Hindlimb muscle (tissue), 1 donor: Measurements from ENCODE around the gene KCNQ5. TPM values are rescaled to one million over a fixed set of nuclear protein-coding genes. Genes with fewer than 3 reads are reported as not detected.

ENCODE experiments used
- DNase-seq: peaks from one replicate; pipeline ENCODE4 v3.0.0-alpha.2; 2013
- polyA plus RNA-seq: library from polyadenylated mRNA; unstranded; fragments of 120-200 nt; gene quantifications from one replicate; pipeline ENCODE4 v1.2.1, GENCODE V29; 2013; ENCODE audit not compliant: insufficient read length

KCNQ5 gene
- polyA plus RNA-seq, 1 donor, result 0.76 TPM

DNA sequence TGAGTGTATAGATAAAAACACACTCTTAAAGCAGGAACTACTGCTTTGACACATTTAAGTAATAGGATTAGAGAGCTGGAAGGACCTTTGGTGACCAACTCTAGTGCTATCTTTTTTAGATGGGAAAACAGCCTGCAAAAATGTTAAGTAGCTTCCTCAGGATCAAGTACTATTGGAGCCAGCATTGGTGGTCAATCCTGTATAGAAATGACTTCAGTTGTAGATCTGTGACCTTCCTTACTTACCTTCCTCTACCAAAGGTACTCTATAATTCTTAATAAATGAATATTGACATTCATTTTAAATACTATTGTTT lies 18.7 kb downstream of the KCNQ5 start:
- DNase-seq, result no peak

DNA sequence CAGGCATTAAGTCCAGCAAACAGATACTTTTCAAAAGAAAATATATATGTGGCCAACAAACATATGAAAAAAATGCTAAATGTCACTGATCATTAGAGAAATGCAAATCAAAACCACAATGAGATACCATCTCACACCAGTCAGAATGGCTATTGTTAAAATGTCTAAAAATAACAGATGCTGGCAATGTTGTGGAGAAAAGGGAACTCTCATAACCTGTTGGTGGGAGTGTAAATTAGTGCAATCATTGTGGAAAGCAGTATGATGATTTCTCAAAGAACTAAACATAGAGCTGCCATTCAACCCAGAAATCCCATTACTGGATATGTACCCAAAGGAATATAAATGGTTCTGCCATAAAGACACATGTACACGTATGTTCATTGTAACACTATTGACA lies 20.6 kb downstream of the KCNQ5 start:
- no peak for DNase-seq

DNA sequence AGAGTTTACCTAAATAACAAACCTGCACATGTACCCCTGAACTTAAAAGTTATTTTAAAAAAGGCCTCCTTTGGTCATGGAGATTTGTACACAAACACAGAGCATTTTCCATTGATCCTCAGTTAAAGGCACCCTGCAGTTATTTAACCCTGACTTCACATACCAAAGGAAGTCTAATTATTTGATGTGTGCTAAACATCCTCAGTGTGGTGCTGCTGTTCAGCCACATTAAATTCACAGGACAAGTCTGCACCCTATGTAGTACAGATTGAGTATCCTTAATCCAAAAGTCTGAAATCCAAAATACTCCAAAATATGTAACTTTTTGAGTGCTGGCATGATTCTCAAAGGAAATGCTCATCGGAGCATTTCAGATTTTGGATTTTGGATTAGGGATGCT lies 21.4 kb downstream of the KCNQ5 start:
- no peak for DNase-seq

DNA sequence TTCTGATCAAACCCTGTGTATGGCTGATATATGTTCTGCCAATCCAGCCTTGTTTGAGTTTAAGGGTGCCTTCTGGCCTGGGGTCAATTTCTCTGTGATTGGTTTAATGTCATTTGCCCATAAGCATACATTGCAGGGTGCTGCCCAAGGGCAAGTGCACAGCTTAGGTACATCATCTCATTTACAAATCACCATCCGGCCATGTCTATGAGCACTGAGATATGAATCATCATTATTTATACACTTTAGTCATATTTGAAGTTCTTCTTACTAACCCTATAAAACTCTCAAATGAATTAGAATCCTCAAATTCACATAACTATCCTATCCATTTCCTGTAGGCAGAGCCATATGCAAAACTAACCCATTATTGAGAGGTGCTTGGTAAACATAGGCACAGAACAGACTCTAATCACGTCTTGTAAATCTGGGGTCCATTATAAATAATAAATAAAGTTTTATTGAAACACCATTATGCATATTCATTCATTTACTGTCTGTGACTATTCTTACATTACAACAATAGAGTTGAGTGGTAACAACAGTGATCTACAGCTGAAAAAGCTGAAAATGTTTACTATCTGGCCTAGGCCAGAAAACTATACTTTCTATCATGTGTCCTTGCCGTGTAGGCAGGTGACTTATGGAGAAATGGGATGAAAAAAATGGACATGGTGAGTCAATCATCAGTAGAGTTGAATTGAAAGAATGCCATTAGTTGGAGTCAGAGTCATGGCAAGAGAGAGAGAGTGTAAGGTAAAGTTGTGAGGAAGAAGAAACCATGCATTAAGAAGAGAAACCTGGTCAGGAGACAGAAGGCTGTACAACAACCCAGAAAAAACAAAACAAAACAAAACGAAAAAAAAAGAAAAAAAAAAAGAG lies 25.0 kb downstream of the KCNQ5 start:
- DNase-seq, result no peak

DNA sequence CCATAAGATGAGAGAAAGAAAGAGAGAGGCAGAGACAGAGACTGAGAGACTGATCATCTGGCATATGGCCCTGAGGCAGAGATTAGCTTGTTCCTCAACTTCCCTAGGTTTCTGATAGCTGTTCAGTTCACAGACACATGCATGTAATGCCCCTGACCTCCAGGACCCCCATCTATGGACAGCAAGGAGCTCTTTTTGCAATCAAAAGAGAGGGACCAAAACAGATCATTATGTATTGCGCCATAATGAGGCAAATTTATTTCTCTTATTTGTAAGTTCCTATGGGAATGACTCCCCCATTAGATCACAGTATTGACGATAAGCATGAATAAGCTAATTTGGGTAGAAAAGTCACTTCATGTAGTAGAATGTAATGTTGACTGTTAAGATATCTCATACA lies 25.6 kb downstream of the KCNQ5 start:
- no peak for DNase-seq

DNA sequence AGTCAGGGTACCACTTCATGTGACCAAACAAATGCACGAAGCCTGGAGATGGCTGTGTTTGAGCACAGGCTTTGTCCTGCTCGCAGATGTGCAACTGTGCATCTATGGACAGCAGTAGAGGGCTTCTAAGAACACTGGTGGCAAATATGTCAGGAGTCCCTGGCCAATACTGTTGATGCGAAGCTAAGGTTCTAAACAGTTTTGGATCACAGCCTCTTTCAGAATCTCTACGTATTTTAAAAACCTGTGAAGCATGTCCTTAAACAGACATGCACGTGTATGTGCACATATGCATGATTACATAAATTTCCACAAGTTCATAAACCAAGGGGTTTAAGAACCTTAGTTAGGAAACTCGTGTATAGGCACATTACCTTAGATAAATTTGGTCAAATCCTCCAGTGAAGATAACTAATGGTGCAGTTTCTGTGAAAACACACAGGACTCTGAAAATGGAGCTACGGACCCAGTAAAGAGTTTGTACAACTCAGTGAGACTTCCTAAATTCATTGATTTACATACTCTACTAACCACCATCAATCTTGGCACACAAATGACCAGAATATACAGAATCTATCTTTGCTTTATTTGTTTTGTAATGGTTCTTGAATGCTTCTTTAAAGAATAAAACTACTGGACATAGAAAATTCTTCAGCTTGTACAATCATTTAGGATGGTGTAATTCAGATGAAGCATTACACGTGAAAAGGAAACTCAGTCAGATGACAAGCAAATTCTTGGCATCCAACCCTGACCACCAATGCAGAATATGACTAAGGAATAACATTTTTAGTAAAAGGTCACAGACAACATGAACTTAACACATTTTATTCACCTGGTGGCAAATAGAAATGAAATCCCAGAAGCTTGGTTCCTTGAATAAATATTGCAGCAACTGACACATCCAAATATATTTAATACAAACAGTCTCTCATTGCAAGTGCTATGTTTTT lies 27.4 kb downstream of the KCNQ5 start:
- DNase-seq, result no peak

DNA sequence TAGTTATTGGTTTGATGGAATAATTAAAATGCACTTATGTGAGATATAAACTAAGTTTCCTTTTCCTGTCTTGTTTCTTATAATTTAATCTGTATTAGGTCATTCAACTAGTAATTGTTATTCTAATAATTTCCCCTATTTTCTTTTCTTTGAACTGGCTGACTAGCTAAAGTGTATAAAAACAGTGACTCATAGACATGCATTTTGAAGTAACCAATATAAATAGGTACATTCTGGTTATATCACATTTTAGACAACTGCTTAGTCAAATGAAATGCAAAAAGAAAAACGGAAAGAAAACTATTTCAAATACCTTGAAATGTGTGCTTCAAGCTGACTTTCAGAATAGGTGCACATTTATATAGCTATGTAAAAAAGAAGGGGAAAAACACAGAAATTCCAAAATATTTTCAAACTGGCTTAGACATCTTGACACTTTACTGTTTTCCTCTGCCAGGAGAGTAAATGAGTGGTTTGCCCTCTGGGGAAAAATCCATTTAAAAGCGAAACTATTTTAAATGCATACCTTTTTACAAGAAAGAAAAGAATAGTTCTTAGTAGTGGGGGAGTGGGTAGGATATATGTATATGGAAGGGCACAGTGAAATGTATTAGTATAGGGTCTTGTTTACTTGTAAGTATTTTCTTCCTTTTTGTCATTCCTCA lies 28.3 kb downstream of the KCNQ5 start:
- no peak for DNase-seq

DNA sequence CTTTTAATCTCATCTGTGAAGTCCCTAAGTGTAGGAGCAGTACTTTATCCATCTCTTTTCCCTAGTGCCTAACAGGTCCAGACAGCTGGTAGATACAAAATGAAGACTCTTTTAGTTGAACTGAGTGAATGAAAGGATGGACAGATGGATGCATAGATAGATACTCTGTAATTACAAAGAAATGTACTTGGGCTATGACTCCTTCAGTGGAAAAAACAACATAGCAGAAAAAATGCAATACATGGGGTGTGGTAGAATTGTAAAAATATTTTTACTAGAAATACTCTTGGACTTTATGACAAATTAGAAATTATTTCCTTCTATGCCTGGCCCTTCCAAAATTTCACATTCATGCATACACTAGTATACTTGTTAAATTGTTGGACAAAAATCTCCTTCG lies 29.3 kb downstream of the KCNQ5 start:
- peak; percentile 3 for DNase-seq

DNA sequence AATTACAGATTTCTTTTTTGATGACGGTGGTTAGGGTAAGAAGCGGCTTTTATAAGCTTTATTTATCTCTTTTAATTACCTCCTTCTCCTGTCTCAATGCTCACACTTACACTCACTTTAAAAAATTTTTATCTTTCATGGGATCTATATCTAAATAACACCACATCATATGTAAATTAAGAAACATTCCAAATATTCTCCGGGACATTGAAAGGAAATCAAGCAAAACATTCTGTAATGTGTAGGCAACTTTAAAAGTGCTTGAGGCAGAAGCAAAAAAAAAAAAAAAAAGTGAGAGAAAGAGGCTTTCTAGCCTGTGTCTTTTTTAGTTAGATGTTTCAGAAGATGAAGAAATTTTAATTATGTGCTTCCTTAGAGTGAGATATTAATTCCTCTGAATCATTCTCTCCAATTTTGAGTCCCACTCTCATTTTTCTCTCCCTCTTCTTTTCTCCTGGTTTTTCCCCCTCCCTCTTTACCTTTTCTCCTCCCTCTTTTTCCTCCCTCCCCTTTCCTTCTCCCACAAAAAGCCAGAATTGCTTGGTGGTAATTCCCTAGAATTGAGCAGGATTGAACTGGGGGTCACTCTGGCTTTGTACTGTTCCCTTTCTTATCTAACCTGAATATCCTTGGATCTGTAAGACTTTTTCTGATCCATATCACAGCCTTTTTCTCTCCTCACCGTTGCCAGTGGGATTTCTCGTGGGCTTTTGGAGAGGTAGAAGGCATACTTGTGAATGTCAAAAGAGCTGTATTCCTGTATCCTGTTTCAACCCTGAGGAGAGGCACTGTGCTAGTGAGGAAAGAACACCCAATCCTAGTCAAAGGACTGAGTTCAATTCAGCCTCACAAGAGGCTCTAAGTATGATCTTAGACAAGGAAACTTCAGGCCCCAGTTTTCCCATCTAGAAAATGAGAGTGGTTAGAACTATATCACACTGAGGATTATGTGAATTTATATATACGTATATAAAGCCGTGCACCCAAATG lies 30.4 kb downstream of the KCNQ5 start:
- DNase-seq, result no peak

DNA sequence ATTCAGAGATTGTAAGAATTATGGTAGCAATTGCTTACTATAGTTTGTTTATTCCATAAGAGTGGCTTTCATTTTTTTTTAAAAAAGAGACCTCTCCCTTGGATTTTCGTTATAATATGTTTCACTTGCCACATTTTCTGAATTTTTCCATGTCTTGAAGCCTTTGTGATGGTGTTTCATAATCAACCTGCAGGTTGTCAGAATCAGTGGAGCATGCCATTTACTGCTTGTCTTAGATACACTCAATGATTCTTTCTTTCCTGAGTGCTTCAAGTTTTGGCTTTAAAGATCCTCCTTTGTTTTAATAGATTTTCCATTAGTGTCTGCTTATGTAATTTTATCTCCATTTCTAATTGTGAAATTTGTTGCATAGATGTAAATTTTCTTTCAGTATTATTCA lies 31.2 kb downstream of the KCNQ5 start:
- no peak for DNase-seq

DNA sequence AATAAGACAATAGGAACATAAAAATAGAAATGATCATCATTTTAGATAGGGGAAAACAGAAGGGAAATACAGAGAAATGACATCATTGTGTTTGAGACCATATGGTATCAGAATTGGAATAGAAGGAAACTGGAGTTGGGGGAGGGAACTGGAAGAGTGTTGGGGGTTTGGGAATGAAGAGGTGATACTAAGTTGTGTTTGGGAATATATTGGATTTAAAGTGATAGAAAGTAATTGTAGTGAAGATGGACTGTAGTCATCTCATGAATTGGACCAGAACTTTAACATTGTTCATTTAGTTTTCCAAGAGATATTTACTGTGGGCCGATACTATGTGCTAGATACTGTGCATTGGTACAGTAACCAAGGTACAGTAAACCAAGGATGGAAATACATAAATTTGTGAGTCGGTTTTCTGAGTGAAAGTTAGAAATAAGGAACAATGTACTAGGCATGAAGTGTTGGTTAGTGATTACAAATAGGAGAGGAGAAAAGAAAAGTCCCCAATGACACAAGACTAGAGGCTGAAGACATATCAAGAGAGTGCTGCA lies 32.3 kb downstream of the KCNQ5 start:
- DNase-seq, result no peak

DNA sequence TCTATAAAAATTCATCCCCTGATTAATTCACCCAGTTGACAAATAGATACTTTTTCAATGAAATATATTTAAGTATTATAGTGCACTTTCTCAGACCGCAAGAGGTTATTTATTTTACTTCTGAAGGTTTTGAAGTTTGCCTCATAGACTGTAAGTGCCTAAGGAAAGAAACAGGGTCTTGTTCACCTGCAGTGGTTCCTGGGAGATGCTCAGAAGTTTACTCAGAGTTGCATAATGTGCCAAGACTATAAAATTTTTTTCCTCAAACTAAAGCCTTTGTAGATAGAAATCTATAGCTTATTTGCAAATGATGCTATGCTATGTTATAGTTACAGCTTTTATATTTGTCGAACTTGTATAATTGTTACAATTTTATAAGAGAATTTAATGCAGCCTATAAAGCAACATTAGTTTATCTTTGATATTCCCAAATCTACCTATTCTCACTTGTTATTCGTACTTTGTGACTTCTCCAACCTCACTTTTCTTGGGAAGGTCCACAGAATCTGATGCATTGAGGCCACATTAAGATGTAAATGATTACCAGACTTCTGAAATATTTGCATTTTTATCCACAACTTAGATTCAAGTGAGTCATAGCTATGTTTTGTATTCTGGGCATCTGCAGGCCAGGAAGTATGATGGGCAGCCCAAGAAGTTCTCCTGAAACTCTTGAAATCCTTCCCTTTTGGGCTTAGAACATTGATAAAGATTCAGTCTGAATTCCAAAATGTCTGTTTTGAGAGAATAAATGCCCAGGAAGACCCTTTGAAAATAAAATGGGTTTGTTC lies 35.7 kb downstream of the KCNQ5 start:
- DNase-seq, result no peak

DNA sequence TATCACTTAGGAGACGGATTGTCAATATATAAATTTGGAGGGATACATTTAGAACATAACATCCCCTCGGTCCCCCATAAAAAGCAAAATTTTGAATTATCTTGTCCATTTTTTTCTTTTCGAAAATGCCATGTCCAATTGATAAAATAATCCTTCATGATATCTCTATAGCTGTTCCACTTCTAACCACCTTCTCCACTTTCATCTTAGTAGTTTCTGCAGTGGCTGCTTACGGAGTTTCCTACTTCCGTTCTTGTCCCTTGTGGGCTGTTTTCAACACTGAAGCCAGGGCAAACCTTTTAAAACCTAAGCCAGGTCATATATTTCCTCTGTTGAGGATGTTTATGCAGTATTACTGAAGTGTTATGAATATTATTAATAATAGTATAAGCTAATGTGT lies 37.9 kb downstream of the KCNQ5 start:
- DNase-seq, result no peak

DNA sequence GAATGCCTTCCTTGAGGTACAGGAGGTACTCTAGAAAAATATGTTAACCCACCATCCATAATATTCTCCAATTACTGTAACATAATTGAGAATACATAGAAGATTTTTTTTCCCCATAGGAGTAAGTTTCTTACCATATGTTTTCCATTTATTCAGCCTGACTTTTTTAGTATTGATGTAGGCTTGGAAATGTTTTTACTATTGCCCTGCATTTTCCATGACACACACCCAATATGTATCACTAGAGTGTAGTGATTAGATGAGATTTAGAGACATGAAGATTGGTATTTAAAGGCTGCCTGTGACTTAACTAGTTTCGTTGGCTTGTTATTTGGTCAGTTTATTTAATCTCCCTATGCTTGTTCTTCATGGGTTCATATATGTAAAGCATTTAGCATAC lies 39.5 kb downstream of the KCNQ5 start:
- no peak for DNase-seq

DNA sequence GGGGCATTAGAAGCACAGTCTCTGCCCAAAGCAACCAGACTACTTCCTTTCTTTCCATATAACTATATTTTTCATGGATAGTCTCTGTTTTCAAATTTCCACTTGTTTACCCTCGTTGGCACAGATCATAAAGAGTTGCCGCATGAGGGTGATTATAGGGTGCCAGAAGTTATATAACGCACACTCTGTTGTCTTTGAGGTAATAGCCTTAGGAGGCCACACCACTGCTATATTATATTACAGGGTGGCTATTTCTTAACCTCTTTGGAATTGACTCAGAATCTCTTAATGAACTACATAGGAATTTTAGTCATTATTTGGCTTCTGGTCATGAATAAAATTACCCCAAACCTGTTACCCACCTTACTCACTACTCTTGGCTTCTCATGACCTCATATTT lies 43.7 kb downstream of the KCNQ5 start:
- no peak for DNase-seq

DNA sequence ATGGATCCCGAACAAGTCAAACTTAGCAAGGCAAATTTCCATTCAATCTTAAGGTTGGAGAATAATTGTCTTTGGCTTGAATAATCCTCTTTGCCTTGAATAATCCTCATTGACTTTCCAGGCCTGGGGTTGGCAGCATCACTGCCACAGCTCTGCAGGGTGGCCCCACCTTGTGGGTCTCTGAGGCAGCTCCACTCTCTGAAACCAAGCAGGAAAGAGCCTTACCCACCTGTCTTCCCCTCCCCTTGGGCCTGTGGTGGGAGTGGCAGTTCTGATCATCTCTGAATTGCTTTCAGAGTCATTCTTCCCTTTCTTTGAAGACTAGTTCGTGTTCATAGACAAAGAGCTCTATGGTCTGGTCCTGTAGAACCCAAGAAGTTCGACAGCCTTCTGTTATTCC lies 47.5 kb downstream of the KCNQ5 start:
- DNase-seq, result no peak

DNA sequence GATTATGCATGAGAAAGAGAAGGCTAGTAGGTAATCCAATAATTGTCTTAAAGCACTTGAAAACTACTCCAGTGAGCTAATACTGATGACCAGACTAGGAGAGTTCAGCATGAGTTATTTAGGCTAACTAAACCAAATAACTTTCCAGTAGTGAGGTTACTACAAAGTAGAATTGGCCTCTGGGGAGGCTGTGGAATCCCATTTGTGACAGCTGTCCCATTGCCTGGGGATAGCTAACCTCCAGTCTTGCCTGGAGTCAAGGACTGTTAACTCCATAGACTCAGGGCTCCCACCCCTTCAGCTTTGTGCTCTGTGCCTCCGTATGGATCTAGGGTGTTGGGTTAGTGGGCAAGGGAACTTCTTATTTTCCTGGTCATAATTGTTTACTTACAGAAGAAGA lies 51.0 kb downstream of the KCNQ5 start:
- DNase-seq, result no peak

DNA sequence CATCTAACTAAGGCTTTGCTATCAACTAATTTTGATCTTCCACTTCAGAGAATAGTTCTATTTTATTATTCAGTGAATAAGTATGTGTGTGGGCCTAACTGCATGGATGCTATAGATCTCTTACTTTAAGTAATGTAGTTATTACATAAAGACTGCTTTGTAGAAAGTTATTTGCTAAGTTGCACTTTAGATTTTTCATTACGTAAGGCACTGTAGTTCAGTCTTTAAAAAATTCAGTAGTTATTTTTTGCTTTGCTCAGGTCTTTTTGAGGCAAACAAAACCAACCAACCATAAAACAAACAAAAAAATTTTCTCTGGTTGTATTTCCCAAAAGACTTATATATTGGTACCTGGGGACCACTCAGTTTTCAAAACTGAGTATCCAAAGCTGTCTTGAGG lies 53.0 kb downstream of the KCNQ5 start:
- no peak for DNase-seq

DNA sequence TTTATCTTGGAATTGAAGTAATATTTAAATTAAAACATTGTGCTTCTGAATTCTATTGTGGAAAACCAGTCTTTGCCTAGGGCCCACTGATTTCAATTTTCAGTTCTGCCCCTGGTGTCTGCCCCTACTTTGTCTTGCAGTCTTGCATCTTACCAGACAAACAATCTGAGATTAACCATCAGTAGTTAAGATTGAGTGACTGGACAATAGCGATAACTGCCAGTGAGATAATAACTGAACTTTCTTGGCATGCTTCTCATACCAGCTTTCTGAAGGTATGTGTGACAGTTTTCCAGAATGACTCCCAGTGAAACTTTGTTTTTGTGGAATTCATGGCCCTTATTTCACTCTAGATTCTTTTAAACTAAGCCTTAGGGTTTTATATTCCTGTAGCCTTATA lies 53.5 kb downstream of the KCNQ5 start:
- no peak for DNase-seq

DNA sequence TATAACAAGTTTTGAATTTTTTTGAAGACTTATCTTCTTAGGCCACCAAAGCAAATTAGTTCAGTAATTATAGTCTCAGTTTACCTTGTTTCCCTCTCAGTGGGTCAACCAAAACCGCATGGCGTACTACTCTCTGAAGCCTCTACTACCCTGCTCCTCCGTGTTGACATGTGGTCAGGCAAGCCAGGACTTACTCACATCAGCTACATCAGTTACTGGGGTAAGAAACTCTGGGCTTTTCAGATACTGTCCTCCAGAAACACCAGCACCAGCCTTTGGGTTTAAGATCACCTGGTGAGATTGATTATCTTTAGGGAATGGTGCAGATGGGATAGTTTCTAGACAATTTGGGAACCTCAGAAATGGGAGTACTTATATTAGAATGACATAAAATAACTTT lies 55.1 kb downstream of the KCNQ5 start:
- DNase-seq, result no peak

DNA sequence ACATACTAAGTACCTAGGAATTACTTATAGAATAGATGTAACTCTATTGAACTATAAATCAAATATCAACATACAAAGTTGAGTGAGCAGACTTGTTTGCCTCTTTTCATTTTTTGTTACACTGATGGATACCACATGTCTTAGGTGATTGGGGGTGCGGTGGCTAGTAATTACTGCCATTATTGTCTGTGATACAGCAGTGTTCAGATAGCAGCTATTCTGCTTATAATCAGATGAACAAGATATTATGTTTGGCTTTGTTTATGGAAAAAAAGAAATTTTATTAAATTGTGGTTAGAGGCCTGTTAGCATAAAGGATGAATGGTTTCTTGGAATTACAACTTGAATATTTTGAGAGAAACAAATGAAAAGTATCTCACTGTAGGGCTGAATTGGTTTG lies 55.9 kb downstream of the KCNQ5 start:
- no peak for DNase-seq
